HG02852 (cell line): ENCODE data around the gene ANO3.
"Not testable (repeated sequence)": the region's sequence is repeated elsewhere in the genome, so short reads cannot be mapped to it uniquely, and the experiment has no call there.

Experiments
- ATAC-seq: cut with Tn5 transposase; IDR thresholded peaks from one replicate; pipeline ENCODE4 v1.9.1; 2021; ENCODE audit warnings: mild to moderate bottlenecking, moderate library complexity; ENCODE audit not compliant: unreplicated experiment

The ANO3 gene

DNA sequence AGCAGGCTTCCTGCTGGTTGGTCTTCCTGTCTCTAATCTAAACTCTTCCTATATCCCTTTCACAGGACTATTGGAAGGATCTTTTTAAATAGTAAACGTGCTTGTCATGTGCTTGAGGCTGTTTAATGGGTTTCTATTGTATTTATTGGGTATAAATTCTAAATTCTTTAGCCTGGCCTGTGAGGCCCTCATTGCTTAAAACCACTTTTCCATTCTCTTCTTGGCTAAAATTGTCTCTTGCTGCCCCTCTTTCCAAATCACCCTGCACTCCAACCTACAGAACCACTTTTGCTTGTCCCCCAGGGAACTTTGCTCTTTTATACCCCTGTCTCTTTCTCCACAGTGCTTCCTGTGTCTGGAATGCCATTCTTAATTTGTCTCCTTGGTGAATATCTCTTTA is 286.5 kb downstream of the ANO3 start:
- no peak for ATAC-seq

- no peak for ATAC-seq
Observed at GRCh38 chr11:26620282-26621045, 288.5 kb downstream of the ANO3 start.

DNA sequence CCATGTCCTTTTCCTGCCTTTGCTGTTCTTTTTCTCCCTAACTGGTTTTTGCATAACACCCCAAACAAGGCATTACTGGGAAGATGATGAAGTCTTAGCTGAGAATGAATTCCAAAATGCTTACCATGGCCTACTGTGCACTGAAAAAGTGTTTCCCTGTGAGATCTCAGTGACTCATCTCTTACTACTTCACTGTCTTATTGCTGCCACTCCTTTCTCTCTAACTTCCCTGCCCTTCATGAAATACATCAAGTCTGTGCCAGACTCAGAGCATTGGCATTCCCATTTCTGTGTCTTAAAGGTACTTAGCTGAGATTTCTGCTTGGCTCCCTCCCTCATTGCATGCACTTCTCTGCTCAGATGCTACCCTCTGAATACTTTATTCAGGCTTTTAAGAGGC is 289.2 kb downstream of the ANO3 start:
- no peak for ATAC-seq

DNA sequence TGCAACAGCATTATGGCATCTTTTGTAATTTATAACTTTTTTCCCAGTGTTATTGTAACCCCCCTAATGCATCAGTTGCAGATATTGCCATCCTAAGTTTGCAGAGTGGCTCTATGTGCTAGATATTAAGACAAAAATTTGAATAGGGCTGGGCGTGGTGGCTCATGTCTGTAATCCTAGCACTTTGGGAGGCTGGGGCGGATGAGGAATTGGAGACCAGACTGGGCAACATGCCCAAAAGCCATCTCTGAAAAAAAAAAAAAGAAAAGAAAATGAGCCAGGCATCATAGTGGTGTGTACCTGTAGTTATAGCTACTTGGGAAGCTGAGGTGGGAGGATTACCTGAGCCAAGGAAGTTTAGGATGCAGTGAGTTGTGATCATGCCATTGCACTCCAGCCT is 290.3 kb downstream of the ANO3 start:
- no peak for ATAC-seq

- ATAC-seq = peak; percentile 58
Observed at GRCh38 chr11:26623076-26623659, 291.2 kb downstream of the ANO3 start.

GRCh38 chr11:26626346-26626745 is 294.4 kb downstream of the ANO3 start:
- no peak for ATAC-seq

DNA sequence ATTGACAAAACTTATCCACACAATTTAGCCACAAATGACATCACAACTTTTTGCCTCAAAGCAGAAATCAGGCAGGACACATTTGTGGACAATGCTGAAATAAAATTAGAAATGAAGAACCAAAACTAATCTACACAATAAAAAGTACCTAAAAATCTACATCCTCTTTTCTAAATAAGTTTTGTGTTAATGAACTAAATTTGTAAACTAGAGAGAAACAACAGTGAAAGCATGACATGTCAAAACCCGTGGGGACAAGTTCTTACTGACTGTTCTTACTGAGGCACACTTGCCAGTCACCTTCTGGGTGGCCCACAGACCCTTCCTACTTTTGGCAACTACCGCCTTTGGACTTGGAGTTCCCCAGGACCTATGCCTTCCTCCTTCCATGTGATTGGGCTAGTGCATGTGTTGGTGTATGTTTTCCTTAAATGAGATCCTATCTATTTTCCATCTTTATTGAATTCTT is 300.8 kb downstream of the ANO3 start:
- peak; percentile 80 for ATAC-seq

GRCh38 chr11:26643314-26643713 is 311.4 kb downstream of the ANO3 start:
- ATAC-seq = not testable (repeated sequence)

DNA sequence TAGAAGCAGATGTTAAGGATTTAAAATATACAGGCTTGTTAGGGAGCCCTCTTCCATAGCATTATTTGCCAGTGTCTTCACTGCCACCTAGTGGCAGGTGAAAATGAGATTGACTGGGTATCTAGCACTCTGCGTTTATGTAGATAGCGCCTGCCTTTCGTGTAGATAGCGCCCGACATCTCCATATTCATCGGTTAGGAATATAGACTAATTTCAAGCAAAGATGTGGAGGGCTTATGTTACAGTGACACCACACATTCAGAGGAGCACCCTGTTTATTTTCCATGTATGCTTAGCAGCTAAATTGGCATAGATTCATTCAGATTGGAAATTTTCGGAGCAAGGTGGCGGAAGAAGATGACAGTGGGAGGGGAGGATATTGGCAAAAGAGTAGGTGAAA is 318.0 kb downstream of the ANO3 start:
- peak; percentile 95 for ATAC-seq

GRCh38 chr11:26651916-26652315 is 320.0 kb downstream of the ANO3 start:
- no peak for ATAC-seq

GRCh38 chr11:26655287-26655686 is 323.4 kb downstream of the ANO3 start:
- ATAC-seq = no peak

DNA sequence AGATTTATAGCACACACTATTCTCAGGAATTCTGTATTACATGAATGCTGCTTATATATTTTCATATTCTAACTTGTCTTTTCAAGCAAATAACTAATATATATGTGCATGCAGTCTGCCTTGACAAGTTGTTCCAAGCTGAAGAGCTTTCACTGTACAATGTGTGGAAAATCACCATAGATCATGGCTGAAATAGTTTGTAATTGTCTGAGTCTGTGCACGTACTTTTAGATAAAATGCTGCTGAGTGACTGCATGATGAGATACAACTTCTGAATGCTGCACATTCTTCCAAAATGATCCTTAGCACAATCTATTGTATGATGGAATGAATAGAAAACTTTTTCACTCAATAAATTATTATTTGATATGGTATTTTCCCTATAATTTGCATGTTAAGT is 331.0 kb downstream of the ANO3 start:
- ATAC-seq = no peak

GRCh38 chr11:26665036-26665435 is 333.1 kb downstream of the ANO3 start:
- ATAC-seq = no peak

- no peak for ATAC-seq
Observed at GRCh38 chr11:26665946-26666345, 334.0 kb downstream of the ANO3 start.

DNA sequence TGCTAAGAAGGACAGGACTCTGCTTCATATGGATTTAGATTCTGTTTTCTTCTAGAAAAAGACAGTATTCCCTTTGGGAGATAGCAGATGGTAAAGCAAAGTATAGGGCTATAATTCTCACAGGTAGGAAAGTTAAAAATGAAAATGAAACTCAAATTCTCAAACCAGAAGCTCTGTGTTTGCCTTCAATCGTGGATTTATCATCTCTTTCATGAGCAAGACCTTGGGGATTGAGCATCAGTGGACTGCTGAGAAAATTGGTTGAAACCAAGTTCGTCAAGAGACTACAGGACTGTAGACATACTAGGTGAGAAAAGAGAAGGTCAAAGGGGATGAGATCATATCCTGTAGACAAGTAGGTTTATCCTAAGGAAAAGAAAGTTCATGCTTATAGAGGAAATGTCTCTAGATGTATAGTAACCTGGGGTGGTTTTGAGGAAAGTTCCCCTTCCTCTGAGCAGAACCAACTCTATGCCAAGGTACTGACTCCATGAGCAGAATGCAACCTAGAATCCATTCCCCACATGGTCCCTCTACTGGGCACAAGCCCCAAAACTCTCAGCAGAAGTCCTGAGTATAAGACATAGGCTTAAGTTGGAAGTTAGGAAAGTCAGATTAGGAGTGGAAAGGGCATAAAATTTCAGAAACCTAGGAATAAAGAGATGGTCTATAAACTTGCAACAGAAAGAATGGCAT is 343.5 kb downstream of the ANO3 start:
- no peak for ATAC-seq

DNA sequence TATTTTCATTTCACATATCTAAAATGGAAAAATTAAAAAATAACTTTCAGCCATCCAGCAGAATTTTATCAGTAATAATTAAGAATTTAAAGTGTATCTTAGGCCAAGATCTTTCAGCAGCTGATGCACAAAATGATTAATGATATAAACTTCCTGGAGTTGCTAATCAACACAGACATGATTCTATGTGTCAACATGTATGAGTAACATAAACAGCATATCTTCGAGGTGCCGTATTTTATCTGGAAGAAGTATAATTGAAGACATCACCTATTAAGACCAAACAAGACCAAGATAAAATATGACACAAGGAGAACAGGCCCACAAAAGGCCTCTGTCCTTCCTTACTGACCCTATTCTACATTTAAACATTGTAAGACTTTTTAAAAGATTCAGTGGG is 344.7 kb downstream of the ANO3 start:
- no peak for ATAC-seq

GRCh38 chr11:26677566-26677965 is 345.6 kb downstream of the ANO3 start:
- ATAC-seq = no peak

DNA sequence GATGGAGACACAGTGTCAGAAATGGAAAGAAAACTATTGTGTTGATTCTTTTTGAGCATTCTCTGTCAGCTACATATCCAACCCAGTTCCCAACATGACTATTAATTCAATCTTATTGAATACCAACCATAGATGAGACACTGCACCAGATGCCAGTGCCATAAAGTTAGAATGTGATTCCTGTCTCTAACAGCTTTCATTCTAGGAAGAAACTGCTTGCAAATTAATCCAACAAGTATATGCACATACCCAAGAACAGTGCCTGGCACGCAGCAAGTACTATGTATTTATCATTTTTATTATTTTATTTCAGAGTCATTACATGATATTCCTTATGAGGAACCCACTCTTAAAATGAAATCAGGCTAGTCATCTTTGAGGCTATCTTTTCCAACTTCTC is 355.4 kb downstream of the ANO3 start:
- ATAC-seq = no peak

DNA sequence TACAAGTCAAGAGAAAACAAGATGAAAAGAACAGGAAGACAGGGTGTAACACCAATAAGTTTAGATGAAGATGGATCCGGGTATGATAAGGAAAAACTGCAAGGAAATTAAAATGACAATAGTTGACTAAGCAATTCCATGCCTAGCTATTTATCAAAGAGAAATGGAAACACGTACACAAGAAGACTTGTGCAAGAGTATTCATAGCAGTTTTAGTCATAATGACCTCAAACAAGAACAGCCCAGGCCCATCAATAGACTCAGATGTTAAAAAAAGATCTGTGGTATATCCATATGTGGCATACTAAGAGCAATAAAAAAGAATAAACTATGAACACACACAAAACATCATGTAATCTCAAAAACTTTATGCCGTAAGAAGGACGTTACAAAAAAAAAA is 356.8 kb downstream of the ANO3 start:
- no peak for ATAC-seq

DNA sequence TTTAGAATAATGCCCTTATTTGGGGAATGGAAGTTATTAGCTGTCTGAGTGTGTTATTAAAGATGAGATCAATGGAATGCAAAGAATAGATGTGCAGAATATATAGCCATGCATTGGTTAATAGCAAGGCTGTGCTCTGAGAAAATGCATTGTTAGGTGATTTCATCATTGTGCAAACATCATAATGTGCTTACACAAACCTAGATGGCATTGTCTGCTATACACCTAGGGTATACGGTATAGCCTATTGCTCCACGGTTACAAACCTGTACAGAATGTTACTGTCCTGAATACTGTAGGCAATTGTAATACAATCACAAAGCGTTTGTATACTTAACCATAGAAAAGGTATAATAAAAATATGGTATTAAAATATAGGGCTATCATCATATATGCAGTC is 364.4 kb downstream of the ANO3 start:
- ATAC-seq = no peak

DNA sequence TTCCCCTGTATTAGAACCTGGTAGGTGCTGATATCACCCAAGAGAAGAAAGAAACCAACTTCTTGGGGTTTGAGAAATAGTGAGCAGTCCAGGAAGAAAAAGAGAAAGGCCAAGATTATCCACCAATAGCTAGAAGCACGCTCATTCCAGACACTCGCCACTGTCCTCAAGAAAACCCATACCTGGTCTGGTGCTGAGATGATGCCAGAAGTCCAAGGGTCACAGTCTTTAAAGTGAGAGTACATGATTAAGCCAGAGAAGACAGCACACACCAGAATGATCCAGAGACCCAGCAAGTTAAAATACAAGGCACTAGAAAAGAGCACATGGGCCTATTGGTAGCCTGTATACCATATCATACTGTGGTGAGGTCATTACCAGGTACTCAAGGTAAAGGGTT is 366.3 kb downstream of the ANO3 start:
- no peak for ATAC-seq

DNA sequence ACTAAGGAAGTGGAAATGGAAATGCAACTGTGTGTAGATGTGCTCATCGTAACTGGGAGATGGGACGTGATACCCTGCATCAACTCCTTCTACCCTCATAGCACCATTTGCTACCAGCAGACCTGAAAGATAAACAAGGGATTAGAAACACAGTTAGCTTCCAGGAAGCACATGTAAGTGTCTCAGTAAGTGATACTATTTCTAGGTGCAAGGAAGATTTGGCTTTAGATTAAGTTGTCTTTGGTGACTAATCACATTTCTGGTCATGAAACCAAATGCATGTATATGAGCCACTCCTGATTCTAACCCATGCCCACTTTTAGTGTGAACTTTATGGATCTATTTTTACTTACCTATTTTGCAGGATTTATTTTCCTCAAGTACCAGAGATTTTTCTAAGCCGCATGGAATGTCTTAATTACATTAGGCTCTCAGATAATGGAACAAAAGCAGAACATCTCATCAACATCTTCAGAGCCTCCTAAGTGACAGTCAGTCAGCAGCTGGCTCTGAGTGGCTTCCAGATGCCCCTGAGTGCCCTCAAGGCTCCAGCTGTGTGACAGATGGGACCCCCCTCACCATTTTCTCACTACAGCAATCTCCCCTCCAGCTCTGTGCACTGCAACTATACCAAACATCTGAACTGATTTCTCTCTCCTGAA is 368.8 kb downstream of the ANO3 start:
- ATAC-seq = no peak
